Epithelial cell of prostate (primary cell): Measurements from ENCODE around the gene LSS.
"Not testable (repeated sequence)": the region's sequence is repeated elsewhere in the genome, so short reads cannot be mapped to it uniquely, and the experiment has no call there.

Experiments used
- DNase-seq: peaks from one replicate; pipeline ENCODE4 v3.0.0-alpha.2; 2011; ENCODE audit warnings: low read depth, low spot score
- H3K27ac ChIP-seq: fragments of 450-650 bp; 2 replicates; pipeline ENCODE4 v1.5.1; 2017; ENCODE audit warnings: mild to moderate bottlenecking

Gene LSS

GRCh38 chr21:46247699-46248421 lies 19.3 kb upstream of the LSS start:
- no peak for DNase-seq
- H3K27ac ChIP-seq, result no peak overlapping the region

GRCh38 chr21:46246345-46246744 lies 17.8 kb upstream of the LSS start:
- DNase-seq, result no peak
- no peak overlapping the region for H3K27ac ChIP-seq

GRCh38 chr21:46245213-46245915 lies 16.8 kb upstream of the LSS start:
- no peak for DNase-seq
- H3K27ac ChIP-seq, result no peak overlapping the region

- DNase-seq, result no peak
- H3K27ac ChIP-seq, result no peak overlapping the region
Measured at GRCh38 chr21:46244602-46245001, 16.0 kb upstream of the LSS start.

GRCh38 chr21:46243960-46244361 lies 15.4 kb upstream of the LSS start:
- no peak for DNase-seq
- no peak overlapping the region for H3K27ac ChIP-seq

- DNase-seq, result no peak
- no peak overlapping the region for H3K27ac ChIP-seq
Measured at GRCh38 chr21:46243325-46243724, 14.8 kb upstream of the LSS start.

- H3K27ac ChIP-seq, result peak overlapping the region; percentile 7
- DNase-seq, result not testable (repeated sequence)
Measured at GRCh38 chr21:46241577-46241976, 13.0 kb upstream of the LSS start.

GRCh38 chr21:46239817-46240325 lies 11.3 kb upstream of the LSS start:
- no peak overlapping the region for H3K27ac ChIP-seq
- no peak for DNase-seq

- DNase-seq, result no peak
- H3K27ac ChIP-seq, result no peak overlapping the region
Measured at GRCh38 chr21:46237474-46237873, 8.9 kb upstream of the LSS start.

- no peak for DNase-seq
- H3K27ac ChIP-seq, result no peak overlapping the region
Measured at GRCh38 chr21:46234436-46234950, 5.9 kb upstream of the LSS start.

GRCh38 chr21:46229923-46230260 lies 1.3 kb upstream of the LSS start:
- peak overlapping the region; percentile 46 for H3K27ac ChIP-seq
- DNase-seq, result no peak

GRCh38 chr21:46229133-46229922 lies 754 bp upstream of the LSS start:
- peak overlapping the region; percentile 46 for H3K27ac ChIP-seq
- no peak for DNase-seq

- no peak for DNase-seq
- H3K27ac ChIP-seq, result peak overlapping the region; percentile 60
Measured at GRCh38 chr21:46227811-46228344, 696 bp downstream of the LSS start.

GRCh38 chr21:46226920-46227599 lies 1.5 kb downstream of the LSS start:
- peak overlapping the region; percentile 60 for H3K27ac ChIP-seq
- DNase-seq, result no peak

- no peak for DNase-seq
- H3K27ac ChIP-seq, result peak overlapping the region; percentile 60
Measured at GRCh38 chr21:46226146-46226545, 2.4 kb downstream of the LSS start.

GRCh38 chr21:46223661-46224060 lies 4.9 kb downstream of the LSS start:
- not testable (repeated sequence) for DNase-seq

GRCh38 chr21:46223217-46223616 lies 5.4 kb downstream of the LSS start:
- DNase-seq, result no peak
- no peak overlapping the region for H3K27ac ChIP-seq

More at GRCh38 chr21:46223661-46224060, 4.9 kb downstream of the LSS start:
- not testable (repeated sequence) for H3K27ac ChIP-seq

- H3K27ac ChIP-seq, result no peak overlapping the region
- no peak for DNase-seq
Measured at GRCh38 chr21:46222436-46223116, 6.0 kb downstream of the LSS start.

GRCh38 chr21:46221664-46222435 lies 6.7 kb downstream of the LSS start:
- DNase-seq, result no peak

More at GRCh38 chr21:46221664-46222435, 6.7 kb downstream of the LSS start:
- no peak overlapping the region for H3K27ac ChIP-seq
